Pancreas (tissue), 10 donors: ENCODE measurements around the gene RANBP3. TPM values are rescaled to one million over a fixed set of nuclear protein-coding genes. Genes with fewer than 3 reads are reported as not detected.

Source experiments
- ATAC-seq, 4 donors: fragments of 200-7000 bp; cut with Tn5 transposase; one replicate each; pipeline versions ENCODE4 v1.8.0 to v1.9.1; 2020; ENCODE audit warnings: mild to moderate bottlenecking in 4 of 4, moderate library complexity in 4 of 4
- DNase-seq, 6 donors: peaks; one replicate each; pipeline ENCODE4 v3.0.0-alpha.2; 2020
- FAIRE-seq: peaks from 2 replicates; lab custom pipeline; 2012; peaks lifted over from hg19 to GRCh38; lab: Jason Lieb, UNC
- H3K27ac ChIP-seq, 4 donors: fragments of 200-600 bp; sonication (generic); 1 replicate in 3 of 4; 2 replicates in 1 of 4; pipeline versions ENCODE4 v1.5.0 to v1.8.0; 2020
- H3K27me3 ChIP-seq, 4 donors: fragments of 200-600 bp; one replicate each; pipeline ENCODE4 v1.8.0; 2021
- H3K36me3 ChIP-seq, 3 donors: fragments of 200-600 bp; sonication (generic) in 1 of 3; one replicate each; pipeline versions ENCODE4 v1.5.0 to v1.8.0; 2020 to 2021
- H3K4me1 ChIP-seq, 3 donors: fragments of 200-600 bp; one replicate each; pipeline ENCODE4 v1.8.0; 2021
- H3K4me3 ChIP-seq, 4 donors: fragments of 200-600 bp; sonication (generic) in 2 of 4; one replicate each; pipeline versions ENCODE4 v1.5.0 to v1.8.0; 2020 to 2021
- H3K9me3 ChIP-seq, 4 donors: fragments of 200-600 bp; one replicate each; pipeline ENCODE4 v1.8.0; 2021
- CTCF ChIP-seq, 4 donors: fragments of 200-600 bp; sonication (generic) in 3 of 4; IDR thresholded peaks; one replicate each; pipeline versions ENCODE4 v1.5.0 to v1.8.0; 2021; ENCODE audit warnings: antibody characterized with exemption in 4 of 4
- WGBS, 2 donors: extraction: QIAGEN DNeasy Blood & Tissue Kit; methylation state at CpG; one replicate each; pipeline ENCODE4 v1.1.7; 2013; 5-methylcytosine and 5-hydroxymethylcytosine counted together
- intact Hi-C, 3 donors: fragments of 100-400 bp; cut with DNase I; formaldehyde crosslinking; loops; one replicate each; pipeline versions ENCODE4 v1.11.1 to v1.14.2; 2022
- polyA plus RNA-seq, 2 donors: library from polyadenylated mRNA; stranded (reverse); fragments of 200-250 nt; gene quantifications; one replicate each; pipeline ENCODE4 v1.2.3, GENCODE V29; 2013
- total RNA-seq, 6 donors: library from RNA; stranded (reverse); fragmentation: NEBNext Ultra II Directional in 4 of 6; extraction: Animal tissue kit (Norgen Biotek cat#: 25700) in 4 of 6; gene quantifications; one replicate each; pipeline versions ENCODE4 v1.2.1 to v1.2.4, GENCODE V29; 2021 to 2023
- donor health status: healthy with polysubstance abuse.
- donor health status: DM: no; HTN: no; CAD: no; lungs with moderate emphysema.
- donor health status: DM: no; HTN: no; CAD: no.
- donor health status: control.
- donor health status: control.
- donor health status: Bipolar disorder and iron deficiency.
- donor health status: DM: yes; HTN: yes; CAD: no.
- donor health status: DM: no; HTN: no; CAD: no.
- donor health status: DM: no; HTN: no; CAD: no.
- donor health status: DM: yes; HTN: yes; CAD: no.

Gene RANBP3
- total and polyA plus RNA-seq, 8 donors: 27.6 to 42.2 (median 34.7) TPM

GRCh38 chr19:6020166-6020882, 42.4 kb upstream of the RANBP3 start:
- 50 to 52% methylated on average over 20 of the region's 20 CpGs for WGBS, 2 donors
- peak; percentile 55 to 73 (median 70) for ATAC-seq

GRCh38 chr19:6018786-6019185, 40.8 kb upstream of the RANBP3 start:
- Histone ChIP-seq H3K27me3 (no peaks in the 10 kb centered on the region), H3K36me3 (no peaks in the 10 kb centered on the region), H3K27ac (no peak overlapping the region), H3K4me3 (no peak overlapping the region), H3K4me1 (peaks cover 0 to 12% (median 5%) of the 10 kb centered on the region in 3 donors), H3K9me3 (no peaks in the 10 kb centered on the region)
- ATAC-seq: no peak
- FAIRE-seq: no peak
- intact Hi-C loops: no loop called here
- WGBS, 2 donors: 82 to 92% methylated on average over 10 of the region's 10 CpGs
- DNase-seq: peak in 1 of 6 donors; percentile 32
- TF ChIP-seq CTCF (IDR thresholded peaks at IDR 0.05): no peak

More at GRCh38 chr19:6020166-6020882, 42.4 kb upstream of the RANBP3 start:
- no peak overlapping the region for H3K4me3 ChIP-seq
- FAIRE-seq: no peak
- H3K27me3 ChIP-seq: no peaks in the 10 kb centered on the region
- no peaks in the 10 kb centered on the region for H3K36me3 ChIP-seq
- intact Hi-C loops: loop anchor here in 2 of 3 donors (5.0 to 10.0 kb wide), 2 partner anchors 33 to 246 kb away; no protein-coding TSS in a partner anchor
- peak in 4 of 6 donors; percentile 35 to 64 (median 50) for DNase-seq
- TF ChIP-seq CTCF (IDR thresholded peaks at IDR 0.05): no peak
- peaks cover 0 to 12% (median 5%) of the 10 kb centered on the region in 3 donors for H3K4me1 ChIP-seq
- peak overlapping the region in 2 of 4 donors; percentile 17 to 22 for H3K27ac ChIP-seq
- no peaks in the 10 kb centered on the region for H3K9me3 ChIP-seq

- Histone ChIP-seq H3K27me3 (no peaks in the 10 kb centered on the region), H3K4me1 (peaks cover 0 to 12% (median 5%) of the 10 kb centered on the region in 3 donors), H3K36me3 (no peaks in the 10 kb centered on the region), H3K4me3 (no peak overlapping the region), H3K27ac (no peak overlapping the region), H3K9me3 (no peaks in the 10 kb centered on the region)
- intact Hi-C loops: no loop called here
- no peak for TF ChIP-seq CTCF (IDR thresholded peaks at IDR 0.05)
- no peak for ATAC-seq
- 91 to 93% methylated on average over 11 of the region's 11 CpGs for WGBS, 2 donors
- peak in 1 of 6 donors; percentile 30 for DNase-seq
- FAIRE-seq: no peak
These were observed 39.6 kb upstream of the RANBP3 start for GRCh38 chr19:6017576-6017975.

- Histone ChIP-seq H3K4me1 (peaks cover 0 to 5% (median 4%) of the 10 kb centered on the region in 3 donors), H3K27me3 (no peaks in the 10 kb centered on the region), H3K4me3 (no peak overlapping the region), H3K36me3 (no peaks in the 10 kb centered on the region), H3K27ac (no peak overlapping the region), H3K9me3 (no peaks in the 10 kb centered on the region)
- 89 to 91% methylated on average over 26 of the region's 26 CpGs for WGBS, 2 donors
- TF ChIP-seq CTCF (IDR thresholded peaks at IDR 0.05): no peak
- FAIRE-seq (no peak), ATAC-seq (no peak), DNase-seq (peak in 2 of 6 donors; percentile 11 to 28)
- intact Hi-C loops: no loop called here
These were observed 38.1 kb upstream of the RANBP3 start for GRCh38 chr19:6015841-6016545.
